OCI-LY3 (cell line): ENCODE data around the gene ADGRL1.

Source experiments
- EZH2phosphoT487 ChIP-seq: fragments of 200-600 bp; shearing (Covaris generic); IDR thresholded peaks from 2 replicates; pipeline ENCODE4 v1.6.1; 2018; ENCODE audit warnings: antibody characterized with exemption, mixed run types, low read depth
- TF ChIP-seq, protein P1 (sequence below): fragments of 200-600, 300-600 bp; sonication (generic); IDR thresholded peaks from 2 replicates; pipeline ENCODE4 v1.5.1; 2014; ENCODE audit warnings: antibody characterized with exemption, low read length, low read depth

DNA sequence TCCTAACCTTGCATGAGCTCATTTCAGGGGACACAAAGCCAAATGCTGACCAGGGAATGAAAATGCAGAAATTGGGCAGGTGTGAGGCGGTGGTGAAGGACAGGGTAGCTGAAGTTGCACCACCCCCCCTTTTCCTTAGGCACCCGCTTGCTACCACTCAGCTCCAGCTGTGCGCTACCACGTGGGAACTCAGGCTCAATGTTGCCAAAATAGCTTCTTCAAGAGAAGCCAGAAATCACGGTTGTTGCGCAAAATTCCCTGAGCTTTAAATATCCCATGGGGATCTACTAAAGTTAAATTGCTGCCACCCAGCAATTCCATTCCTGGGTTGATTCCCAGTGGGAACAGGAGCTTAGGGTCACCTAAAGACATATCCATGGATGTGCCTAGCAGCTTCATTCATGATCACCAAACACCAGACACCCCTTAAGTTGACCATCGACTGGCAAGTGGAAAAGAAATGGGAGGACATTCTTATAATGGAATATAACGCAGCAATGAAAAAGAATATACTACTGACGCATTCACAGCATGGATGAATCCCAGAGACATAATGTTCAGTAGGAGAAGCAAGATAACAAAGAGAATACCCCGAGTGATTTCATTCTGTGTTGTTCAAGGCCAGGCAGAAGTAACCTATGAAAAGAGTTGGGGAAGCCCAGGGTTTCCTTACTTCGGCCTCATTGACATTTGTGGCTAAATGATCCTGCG is 12.8 kb upstream of the ADGRL1 start:
- TF ChIP-seq, protein P1, sequence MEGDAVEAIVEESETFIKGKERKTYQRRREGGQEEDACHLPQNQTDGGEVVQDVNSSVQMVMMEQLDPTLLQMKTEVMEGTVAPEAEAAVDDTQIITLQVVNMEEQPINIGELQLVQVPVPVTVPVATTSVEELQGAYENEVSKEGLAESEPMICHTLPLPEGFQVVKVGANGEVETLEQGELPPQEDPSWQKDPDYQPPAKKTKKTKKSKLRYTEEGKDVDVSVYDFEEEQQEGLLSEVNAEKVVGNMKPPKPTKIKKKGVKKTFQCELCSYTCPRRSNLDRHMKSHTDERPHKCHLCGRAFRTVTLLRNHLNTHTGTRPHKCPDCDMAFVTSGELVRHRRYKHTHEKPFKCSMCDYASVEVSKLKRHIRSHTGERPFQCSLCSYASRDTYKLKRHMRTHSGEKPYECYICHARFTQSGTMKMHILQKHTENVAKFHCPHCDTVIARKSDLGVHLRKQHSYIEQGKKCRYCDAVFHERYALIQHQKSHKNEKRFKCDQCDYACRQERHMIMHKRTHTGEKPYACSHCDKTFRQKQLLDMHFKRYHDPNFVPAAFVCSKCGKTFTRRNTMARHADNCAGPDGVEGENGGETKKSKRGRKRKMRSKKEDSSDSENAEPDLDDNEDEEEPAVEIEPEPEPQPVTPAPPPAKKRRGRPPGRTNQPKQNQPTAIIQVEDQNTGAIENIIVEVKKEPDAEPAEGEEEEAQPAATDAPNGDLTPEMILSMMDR: no peak
- no peak for TF ChIP-seq EZH2phosphoT487
